GM23338 (cell line): ENCODE measurements around the gene KCNJ3.

Experiments used
- CREB1 ChIP-seq: fragments of 250-450 bp; sonication (Bioruptor Pico); IDR thresholded peaks from 2 replicates; pipeline ENCODE4 v1.5.0; 2020; ENCODE audit warnings: low read depth, mild to moderate bottlenecking, moderate library complexity
- EZH2 ChIP-seq: fragments of 200-600 bp; sonication (generic); IDR thresholded peaks from one replicate; pipeline ENCODE4 v1.8.0; 2017; ENCODE audit warnings: antibody characterized with exemption, mild to moderate bottlenecking, low read depth; ENCODE audit not compliant: unreplicated experiment
- EZH2phosphoT487 ChIP-seq: fragments of 200-600 bp; sonication (generic); IDR thresholded peaks from one replicate; pipeline ENCODE4 v1.8.1; 2018; ENCODE audit warnings: antibody characterized with exemption; ENCODE audit not compliant: unreplicated experiment
- JUNB ChIP-seq: IDR thresholded peaks from one replicate; pipeline ENCODE4 v1.6.1; 2016; ENCODE audit warnings: antibody characterized with exemption; ENCODE audit not compliant: unreplicated experiment
- NANOG ChIP-seq: IDR thresholded peaks from 2 replicates; pipeline ENCODE4 v1.6.1; 2016; ENCODE audit warnings: antibody characterized with exemption, borderline replicate concordance
- POLR2AphosphoS5 ChIP-seq: IDR thresholded peaks from 2 replicates; pipeline ENCODE4 v1.6.1; 2016; ENCODE audit warnings: antibody characterized with exemption, low read depth
- STAT1 ChIP-seq: IDR thresholded peaks from one replicate; pipeline ENCODE4 v1.6.1; 2016; ENCODE audit warnings: antibody characterized with exemption; ENCODE audit not compliant: unreplicated experiment
- ZNF114 ChIP-seq: fragments of 250-450 bp; sonication (Bioruptor Pico); IDR thresholded peaks from 2 replicates; pipeline ENCODE4 v1.5.0; 2020; ENCODE audit warnings: mild to moderate bottlenecking, moderate library complexity
- ZNF331 ChIP-seq: fragments of 250-450 bp; sonication (Bioruptor Pico); IDR thresholded peaks from 2 replicates; pipeline ENCODE4 v1.5.0; 2020; ENCODE audit warnings: low read depth, mild to moderate bottlenecking, moderate library complexity
- TF ChIP-seq, protein P1 (sequence below), 2 experiments: fragments of 200-600 bp in 1 of 2; sonication (generic) in 1 of 2; conservative IDR thresholded peaks; 2 replicates each; pipeline versions ENCODE4 v1.5.1 to v1.6.1; 2016 to 2017; ENCODE audit warnings: antibody characterized with exemption in 2 of 2, low read depth in 2 of 2, mild to moderate bottlenecking in 2 of 2, moderate library complexity in 1 of 2
- TF ChIP-seq, protein P2 (sequence below): IDR thresholded peaks from one replicate; pipeline ENCODE4 v1.6.1; 2018; ENCODE audit warnings: antibody characterized with exemption; ENCODE audit not compliant: unreplicated experiment
- TF ChIP-seq, protein P3 (sequence below): IDR thresholded peaks from 2 replicates; pipeline ENCODE4 v1.6.1; 2016; ENCODE audit warnings: antibody characterized with exemption

DNA sequence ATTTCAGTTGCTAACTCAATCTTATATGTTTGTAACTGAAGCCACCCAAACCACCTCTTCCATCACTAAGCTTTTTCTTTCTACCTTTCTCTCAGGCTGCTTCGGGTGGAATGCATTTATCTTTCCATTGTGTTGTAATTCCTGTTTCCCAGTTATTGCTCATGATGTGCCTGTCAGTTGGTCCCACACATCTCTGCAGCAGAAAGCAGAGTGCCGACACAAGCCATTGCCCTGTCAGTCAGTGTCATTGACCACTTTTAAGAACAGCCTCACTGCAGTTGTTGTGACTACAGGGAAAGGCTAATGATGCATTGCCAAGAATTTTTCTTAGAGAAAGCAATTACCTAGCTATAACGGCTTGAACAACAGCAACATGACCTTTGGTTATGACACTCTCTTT, 24.8 kb upstream of the KCNJ3 start:
- TF ChIP-seq, protein P1, sequence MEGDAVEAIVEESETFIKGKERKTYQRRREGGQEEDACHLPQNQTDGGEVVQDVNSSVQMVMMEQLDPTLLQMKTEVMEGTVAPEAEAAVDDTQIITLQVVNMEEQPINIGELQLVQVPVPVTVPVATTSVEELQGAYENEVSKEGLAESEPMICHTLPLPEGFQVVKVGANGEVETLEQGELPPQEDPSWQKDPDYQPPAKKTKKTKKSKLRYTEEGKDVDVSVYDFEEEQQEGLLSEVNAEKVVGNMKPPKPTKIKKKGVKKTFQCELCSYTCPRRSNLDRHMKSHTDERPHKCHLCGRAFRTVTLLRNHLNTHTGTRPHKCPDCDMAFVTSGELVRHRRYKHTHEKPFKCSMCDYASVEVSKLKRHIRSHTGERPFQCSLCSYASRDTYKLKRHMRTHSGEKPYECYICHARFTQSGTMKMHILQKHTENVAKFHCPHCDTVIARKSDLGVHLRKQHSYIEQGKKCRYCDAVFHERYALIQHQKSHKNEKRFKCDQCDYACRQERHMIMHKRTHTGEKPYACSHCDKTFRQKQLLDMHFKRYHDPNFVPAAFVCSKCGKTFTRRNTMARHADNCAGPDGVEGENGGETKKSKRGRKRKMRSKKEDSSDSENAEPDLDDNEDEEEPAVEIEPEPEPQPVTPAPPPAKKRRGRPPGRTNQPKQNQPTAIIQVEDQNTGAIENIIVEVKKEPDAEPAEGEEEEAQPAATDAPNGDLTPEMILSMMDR (conservative IDR thresholded peaks at IDR 0.05; ENCODE audit: low read depth in 2 of 2), result no peak
- TF ChIP-seq NANOG (no peak), ZNF331 (CRISPR knock-in tag) (no peak), EZH2 (no peak), POLR2AphosphoS5 (no peak), CREB1 (CRISPR knock-in tag) (no peak), JUNB (no peak), STAT1 (no peak), EZH2phosphoT487 (no peak), ZNF114 (no peak)
- TF ChIP-seq, protein P2, sequence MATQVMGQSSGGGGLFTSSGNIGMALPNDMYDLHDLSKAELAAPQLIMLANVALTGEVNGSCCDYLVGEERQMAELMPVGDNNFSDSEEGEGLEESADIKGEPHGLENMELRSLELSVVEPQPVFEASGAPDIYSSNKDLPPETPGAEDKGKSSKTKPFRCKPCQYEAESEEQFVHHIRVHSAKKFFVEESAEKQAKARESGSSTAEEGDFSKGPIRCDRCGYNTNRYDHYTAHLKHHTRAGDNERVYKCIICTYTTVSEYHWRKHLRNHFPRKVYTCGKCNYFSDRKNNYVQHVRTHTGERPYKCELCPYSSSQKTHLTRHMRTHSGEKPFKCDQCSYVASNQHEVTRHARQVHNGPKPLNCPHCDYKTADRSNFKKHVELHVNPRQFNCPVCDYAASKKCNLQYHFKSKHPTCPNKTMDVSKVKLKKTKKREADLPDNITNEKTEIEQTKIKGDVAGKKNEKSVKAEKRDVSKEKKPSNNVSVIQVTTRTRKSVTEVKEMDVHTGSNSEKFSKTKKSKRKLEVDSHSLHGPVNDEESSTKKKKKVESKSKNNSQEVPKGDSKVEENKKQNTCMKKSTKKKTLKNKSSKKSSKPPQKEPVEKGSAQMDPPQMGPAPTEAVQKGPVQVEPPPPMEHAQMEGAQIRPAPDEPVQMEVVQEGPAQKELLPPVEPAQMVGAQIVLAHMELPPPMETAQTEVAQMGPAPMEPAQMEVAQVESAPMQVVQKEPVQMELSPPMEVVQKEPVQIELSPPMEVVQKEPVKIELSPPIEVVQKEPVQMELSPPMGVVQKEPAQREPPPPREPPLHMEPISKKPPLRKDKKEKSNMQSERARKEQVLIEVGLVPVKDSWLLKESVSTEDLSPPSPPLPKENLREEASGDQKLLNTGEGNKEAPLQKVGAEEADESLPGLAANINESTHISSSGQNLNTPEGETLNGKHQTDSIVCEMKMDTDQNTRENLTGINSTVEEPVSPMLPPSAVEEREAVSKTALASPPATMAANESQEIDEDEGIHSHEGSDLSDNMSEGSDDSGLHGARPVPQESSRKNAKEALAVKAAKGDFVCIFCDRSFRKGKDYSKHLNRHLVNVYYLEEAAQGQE, result no peak
- TF ChIP-seq, protein P3, sequence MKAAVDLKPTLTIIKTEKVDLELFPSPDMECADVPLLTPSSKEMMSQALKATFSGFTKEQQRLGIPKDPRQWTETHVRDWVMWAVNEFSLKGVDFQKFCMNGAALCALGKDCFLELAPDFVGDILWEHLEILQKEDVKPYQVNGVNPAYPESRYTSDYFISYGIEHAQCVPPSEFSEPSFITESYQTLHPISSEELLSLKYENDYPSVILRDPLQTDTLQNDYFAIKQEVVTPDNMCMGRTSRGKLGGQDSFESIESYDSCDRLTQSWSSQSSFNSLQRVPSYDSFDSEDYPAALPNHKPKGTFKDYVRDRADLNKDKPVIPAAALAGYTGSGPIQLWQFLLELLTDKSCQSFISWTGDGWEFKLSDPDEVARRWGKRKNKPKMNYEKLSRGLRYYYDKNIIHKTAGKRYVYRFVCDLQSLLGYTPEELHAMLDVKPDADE, result no peak
